KMS-11 (cell line): Measurements from ENCODE around the gene PRKX.
"Not testable (repeated sequence)": the region's sequence is repeated elsewhere in the genome, so short reads cannot be mapped to it uniquely, and the experiment has no call there.

Experiments
- H2AFZ ChIP-seq: fragments of 200-600 bp; sonication (generic); 2 replicates; pipeline ENCODE4 v1.6.1; 2016; ENCODE audit warnings: antibody characterized with exemption, mixed run types, low read depth
- H3K27ac ChIP-seq: fragments of 200-600 bp; sonication (generic); 2 replicates; pipeline ENCODE4 v1.6.1; 2016; ENCODE audit warnings: mild to moderate bottlenecking, mixed run types
- H3K27me3 ChIP-seq: fragments of 200-600 bp; sonication (generic); 2 replicates; pipeline ENCODE4 v1.6.1; 2017; ENCODE audit warnings: mild to moderate bottlenecking, low read depth, mixed run types, moderate library complexity; ENCODE audit not compliant: insufficient read depth
- H3K36me3 ChIP-seq: fragments of 200-600 bp; sonication (generic); 2 replicates; pipeline ENCODE4 v1.6.1; 2017; ENCODE audit warnings: mild to moderate bottlenecking, mixed run types; ENCODE audit not compliant: insufficient read depth
- H3K4me1 ChIP-seq: fragments of 200-600 bp; sonication (generic); 2 replicates; pipeline ENCODE4 v1.6.1; 2016; ENCODE audit warnings: mild to moderate bottlenecking, low read depth, mixed run types; ENCODE audit not compliant: poor library complexity, severe bottlenecking
- H3K4me2 ChIP-seq: fragments of 200-600 bp; sonication (generic); 2 replicates; pipeline ENCODE4 v1.7.0; 2016; ENCODE audit warnings: mild to moderate bottlenecking, mixed run types
- H3K4me3 ChIP-seq: fragments of 200-600 bp; sonication (generic); IDR thresholded peaks from 2 replicates; pipeline ENCODE4 v1.6.1; 2017; ENCODE audit warnings: low read depth, low read length, mixed read lengths; ENCODE audit not compliant: insufficient read depth
- H3K79me2 ChIP-seq: fragments of 200-600 bp; sonication (generic); 2 replicates; pipeline ENCODE4 v1.6.1; 2016; ENCODE audit warnings: low read depth, mixed run types; ENCODE audit not compliant: insufficient read depth
- H3K9ac ChIP-seq: fragments of 200-600 bp; sonication (generic); 2 replicates; pipeline ENCODE4 v1.6.1; 2016; ENCODE audit warnings: mild to moderate bottlenecking, mixed run types
- H4K20me1 ChIP-seq: fragments of 200-600 bp; sonication (generic); 2 replicates; pipeline ENCODE4 v1.6.1; 2016; ENCODE audit warnings: mild to moderate bottlenecking, mixed run types; ENCODE audit not compliant: insufficient read depth
- TF ChIP-seq, protein P1 (sequence below): fragments of 200-600 bp; sonication (generic); conservative IDR thresholded peaks from 2 replicates; pipeline ENCODE4 v1.6.1; 2017; ENCODE audit warnings: low read depth, mild to moderate bottlenecking, antibody characterized with exemption, low read length, moderate library complexity, mixed read lengths

PRKX gene

DNA sequence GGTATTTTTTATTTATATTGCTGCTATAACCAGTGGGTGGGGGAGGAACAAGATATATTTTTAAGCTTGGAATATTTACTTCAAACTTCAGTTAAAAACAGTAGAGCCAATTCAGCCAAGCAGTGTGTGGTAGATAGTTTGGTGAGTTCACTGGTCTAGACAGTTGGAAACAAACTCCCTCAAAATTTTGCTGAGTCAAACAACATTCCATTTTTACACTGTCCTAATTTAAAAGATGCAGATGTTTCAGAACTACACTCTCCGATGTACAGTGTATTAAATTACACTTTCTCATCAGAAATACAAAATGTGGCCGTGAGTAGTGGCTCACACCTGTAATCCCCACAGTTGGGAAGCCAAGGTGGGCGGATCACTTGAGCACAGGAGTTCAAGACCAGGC is 23.3 kb downstream of the PRKX start:
- peak overlapping the region; percentile 72 for H3K4me2 ChIP-seq
- no peaks in the 10 kb centered on the region for H3K27me3 ChIP-seq
- H4K20me1 ChIP-seq, result no peaks in the 10 kb centered on the region
- no peaks in the 10 kb centered on the region for H3K36me3 ChIP-seq
- peak overlapping the region; percentile 50 for H3K27ac ChIP-seq
- no peak overlapping the region for H3K4me3 ChIP-seq
- H3K79me2 ChIP-seq, result no peaks in the 10 kb centered on the region
- H2AFZ ChIP-seq, result no peak overlapping the region
- TF ChIP-seq, protein P1, sequence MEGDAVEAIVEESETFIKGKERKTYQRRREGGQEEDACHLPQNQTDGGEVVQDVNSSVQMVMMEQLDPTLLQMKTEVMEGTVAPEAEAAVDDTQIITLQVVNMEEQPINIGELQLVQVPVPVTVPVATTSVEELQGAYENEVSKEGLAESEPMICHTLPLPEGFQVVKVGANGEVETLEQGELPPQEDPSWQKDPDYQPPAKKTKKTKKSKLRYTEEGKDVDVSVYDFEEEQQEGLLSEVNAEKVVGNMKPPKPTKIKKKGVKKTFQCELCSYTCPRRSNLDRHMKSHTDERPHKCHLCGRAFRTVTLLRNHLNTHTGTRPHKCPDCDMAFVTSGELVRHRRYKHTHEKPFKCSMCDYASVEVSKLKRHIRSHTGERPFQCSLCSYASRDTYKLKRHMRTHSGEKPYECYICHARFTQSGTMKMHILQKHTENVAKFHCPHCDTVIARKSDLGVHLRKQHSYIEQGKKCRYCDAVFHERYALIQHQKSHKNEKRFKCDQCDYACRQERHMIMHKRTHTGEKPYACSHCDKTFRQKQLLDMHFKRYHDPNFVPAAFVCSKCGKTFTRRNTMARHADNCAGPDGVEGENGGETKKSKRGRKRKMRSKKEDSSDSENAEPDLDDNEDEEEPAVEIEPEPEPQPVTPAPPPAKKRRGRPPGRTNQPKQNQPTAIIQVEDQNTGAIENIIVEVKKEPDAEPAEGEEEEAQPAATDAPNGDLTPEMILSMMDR, result no peak
- H3K4me1 ChIP-seq, result peaks cover 18% of the 10 kb centered on the region
- no peak overlapping the region; the same call in 1 of the 2 replicates for H3K9ac ChIP-seq

DNA sequence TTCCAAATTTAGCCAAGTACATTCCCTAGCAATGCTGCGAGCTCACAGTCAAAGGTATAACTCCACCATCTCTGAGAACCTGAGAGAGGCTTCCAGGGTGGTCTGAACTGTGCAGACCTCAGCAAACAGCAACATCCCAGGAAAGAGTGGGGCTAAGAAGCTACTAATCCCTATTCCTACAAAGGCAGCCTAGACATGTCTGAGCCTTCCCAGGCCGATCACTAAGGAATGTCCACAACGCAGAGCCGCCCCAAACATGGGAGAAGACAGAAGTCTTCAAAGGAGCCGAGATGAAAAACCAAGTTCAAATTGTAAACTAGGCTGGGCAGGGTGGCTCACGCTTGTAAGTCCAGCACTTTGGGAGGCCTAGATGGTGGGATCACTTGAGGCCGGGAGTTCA is 30.2 kb downstream of the PRKX start:
- not testable (repeated sequence) for H4K20me1 ChIP-seq, H3K27ac ChIP-seq, H3K4me1 ChIP-seq, H3K27me3 ChIP-seq, H3K9ac ChIP-seq, H3K4me3 ChIP-seq, H3K4me2 ChIP-seq, H3K79me2 ChIP-seq, H2AFZ ChIP-seq, H3K36me3 ChIP-seq

DNA sequence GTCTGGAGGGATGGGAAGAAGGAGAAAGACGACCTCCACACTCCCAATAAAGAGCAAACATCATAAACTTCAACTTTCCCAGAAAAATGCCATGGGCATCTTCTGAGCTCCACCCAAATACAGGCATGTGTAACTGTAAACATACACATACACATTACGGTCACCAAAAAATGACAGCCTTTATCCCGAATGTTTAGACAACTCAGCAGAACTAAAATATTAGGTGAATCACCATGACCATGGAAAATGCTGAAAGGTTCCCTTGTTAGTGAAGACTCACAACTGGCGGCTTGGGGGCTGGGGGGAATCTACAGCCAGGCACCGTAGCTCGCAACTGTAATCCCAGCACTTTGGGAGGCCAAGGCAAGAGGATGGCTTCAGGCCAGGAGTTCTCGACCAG is 33.0 kb downstream of the PRKX start:
- Histone ChIP-seq H3K4me1 (no peaks in the 10 kb centered on the region), H3K79me2 (no peaks in the 10 kb centered on the region), H3K4me3 (no peak overlapping the region), H3K36me3 (no peaks in the 10 kb centered on the region), H3K27ac (no peak overlapping the region), H3K27me3 (no peaks in the 10 kb centered on the region), H3K9ac (no peak overlapping the region), H2AFZ (no peak overlapping the region), H3K4me2 (no peak overlapping the region), H4K20me1 (no peaks in the 10 kb centered on the region)
- TF ChIP-seq, protein P1, result no peak

DNA sequence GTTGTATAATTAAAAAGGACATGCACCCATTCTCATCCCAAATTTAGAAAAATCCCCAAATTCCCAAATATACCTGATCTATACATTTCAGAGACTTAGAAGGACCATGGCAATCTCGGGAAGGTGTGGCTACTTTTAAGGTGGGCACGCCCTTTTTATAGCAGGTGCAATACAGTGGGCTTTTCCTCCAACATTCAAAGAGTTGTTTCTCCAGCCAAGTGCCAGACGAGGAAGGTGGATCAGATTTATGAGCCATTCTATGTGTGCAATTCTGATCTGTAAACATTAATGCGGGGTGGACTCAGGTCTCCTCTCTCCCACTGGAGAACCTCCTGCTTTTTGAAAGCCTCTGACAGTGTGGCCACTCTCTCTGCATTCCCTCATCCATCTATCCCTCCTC is 33.8 kb downstream of the PRKX start:
- H3K36me3 ChIP-seq, result no peaks in the 10 kb centered on the region
- H4K20me1 ChIP-seq, result no peaks in the 10 kb centered on the region
- H3K4me3 ChIP-seq, result no peak overlapping the region
- H3K4me2 ChIP-seq, result no peak overlapping the region
- H2AFZ ChIP-seq, result no peak overlapping the region
- H3K4me1 ChIP-seq, result no peaks in the 10 kb centered on the region
- no peak overlapping the region for H3K9ac ChIP-seq
- H3K79me2 ChIP-seq, result no peaks in the 10 kb centered on the region
- H3K27me3 ChIP-seq, result no peaks in the 10 kb centered on the region
- no peak overlapping the region for H3K27ac ChIP-seq
- TF ChIP-seq, protein P1, result no peak

DNA sequence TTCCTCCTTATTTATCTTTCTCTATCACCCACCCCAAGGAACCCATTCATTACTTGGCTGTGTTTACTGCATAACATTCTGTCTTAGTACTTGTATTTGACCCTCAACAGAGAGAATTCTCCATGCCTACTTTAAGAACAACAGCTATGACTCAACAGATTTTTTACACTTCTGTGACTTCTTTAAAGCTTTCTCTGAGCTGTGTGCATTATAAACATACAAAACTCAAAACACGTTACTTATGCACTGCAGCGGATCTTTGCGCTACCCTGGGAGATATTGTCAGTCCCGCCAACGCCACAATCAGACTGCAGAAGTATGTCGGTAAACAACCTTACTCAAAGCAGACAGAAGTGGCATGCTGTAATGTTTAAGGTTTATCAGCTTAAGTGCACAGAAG is 35.1 kb downstream of the PRKX start:
- H4K20me1 ChIP-seq, result no peaks in the 10 kb centered on the region
- no peak overlapping the region for H3K27ac ChIP-seq
- no peak overlapping the region for H2AFZ ChIP-seq
- no peak overlapping the region for H3K4me2 ChIP-seq
- H3K36me3 ChIP-seq, result no peaks in the 10 kb centered on the region
- no peaks in the 10 kb centered on the region for H3K27me3 ChIP-seq
- H3K4me1 ChIP-seq, result no peaks in the 10 kb centered on the region
- TF ChIP-seq, protein P1, result no peak
- H3K9ac ChIP-seq, result no peak overlapping the region
- no peaks in the 10 kb centered on the region for H3K79me2 ChIP-seq
- H3K4me3 ChIP-seq, result no peak overlapping the region
